HepG2 (cell line): Measurements from ENCODE around the gene MFSD2B. TPM values are rescaled to one million over a fixed set of nuclear protein-coding genes. Genes with fewer than 3 reads are reported as not detected.

Experiments
- ATAC-seq: fragments of 200-7000 bp; cut with Tn5 transposase; 3 replicates; pipeline ENCODE4 v1.9.1; 2020; ENCODE audit warnings: mild to moderate bottlenecking, moderate library complexity
- BruUV-seq: library from RNA; stranded (reverse); fragments of 400-500 nt; replicated peaks from 2 replicates; lab custom pipeline; 2021; lab: Mats Ljungman, UMichigan
- CTCF ChIA-PET: fragments of 300-600 bp; formaldehyde crosslinking; extraction: SDS; loops from one replicate; lab custom pipeline; 2021; ENCODE audit warnings: low total read pairs, inconsistent platforms, low intra/inter-chr PET ratio; lab: Yijun Ruan, JAX
- POLR2A ChIA-PET: fragments of 350-600 bp; sonication (Branson Sonifier 250); formaldehyde crosslinking; loops from one replicate; lab custom pipeline; 2020; ENCODE audit warnings: antibody characterized with exemption, inconsistent platforms; lab: Yijun Ruan, JAX
- DNase-seq: peaks from one replicate; pipeline ENCODE4 v3.0.0-alpha.2; 2015; ENCODE audit warnings: low spot score
- FAIRE-seq: peaks from 3 replicates; lab custom pipeline; 2011; peaks lifted over from hg19 to GRCh38; lab: Jason Lieb, UNC
- H2AFZ ChIP-seq: one replicate; pipeline ENCODE4 v1.6.1; 2011; ENCODE audit warnings: low read length, inconsistent platforms
- H3K27ac ChIP-seq: fragments of 300-600 bp; 3 replicates; pipeline ENCODE4 v1.8.0; 2011; ENCODE audit warnings: mixed run types, mild to moderate bottlenecking, mixed read lengths, low read length, inconsistent platforms; ENCODE audit not compliant: insufficient read depth; ENCODE audit errors: extremely low read length
- H3K27me3 ChIP-seq, 2 experiments: fragments of 200-600 bp in 1 of 2; 2 replicates in 1 of 2; 3 replicates in 1 of 2; pipeline versions ENCODE4 v1.6.0 to v1.8.0; 2011; ENCODE audit warnings: low read length in 2 of 2, mild to moderate bottlenecking in 2 of 2, moderate library complexity in 2 of 2, inconsistent platforms in 1 of 2; ENCODE audit not compliant: insufficient read depth in 2 of 2, control insufficient read depth in 1 of 2
- H3K36me3 ChIP-seq, 2 experiments: fragments of 200-600 bp in 1 of 2; replicated peaks in 1 of 2; 2 replicates in 1 of 2; 3 replicates in 1 of 2; pipeline versions ENCODE4 v1.5.1 to v1.8.0; 2011; ENCODE audit warnings: low read length in 2 of 2, inconsistent platforms in 1 of 2; ENCODE audit not compliant: insufficient read depth in 2 of 2, control insufficient read depth in 1 of 2
- H3K4me1 ChIP-seq: 2 replicates; pipeline ENCODE4 v1.5.1; 2012; ENCODE audit warnings: low read length, inconsistent platforms; ENCODE audit not compliant: insufficient read depth
- H3K4me2 ChIP-seq: 2 replicates; pipeline ENCODE4 v1.6.0; 2011; ENCODE audit warnings: low read depth, low read length, inconsistent platforms
- H3K4me3 ChIP-seq, 3 experiments: fragments of 200-600 bp in 1 of 3; sonication (generic), shearing (Covaris generic) in 1 of 3; replicated peaks in 1 of 3; 2 replicates each; pipeline ENCODE4 v1.5.1; 2011 to 2016; ENCODE audit warnings: low read length in 3 of 3, inconsistent platforms in 2 of 3, low read depth in 2 of 3, mild to moderate bottlenecking in 2 of 3, control low read depth in 1 of 3, mixed read lengths in 1 of 3; ENCODE audit not compliant: insufficient read depth in 1 of 3
- H3K79me2 ChIP-seq: one replicate; pipeline ENCODE4 v1.6.1; 2011; ENCODE audit warnings: low read length, inconsistent platforms; ENCODE audit not compliant: insufficient read depth
- H3K9ac ChIP-seq: 2 replicates; pipeline ENCODE4 v1.6.0; 2011; ENCODE audit warnings: mild to moderate bottlenecking, low read depth, low read length, inconsistent platforms; ENCODE audit not compliant: insufficient read depth
- H3K9me3 ChIP-seq: 2 replicates; pipeline ENCODE4 v1.5.1; 2012; ENCODE audit warnings: mild to moderate bottlenecking, low read length
- H4K20me1 ChIP-seq: 2 replicates; pipeline ENCODE4 v1.6.0; 2011; ENCODE audit warnings: inconsistent platforms, mild to moderate bottlenecking, low read length, moderate library complexity; ENCODE audit not compliant: insufficient read depth
- AKAP8 ChIP-seq: sonication (generic); formaldehyde crosslinking; IDR thresholded peaks from 2 replicates; pipeline ENCODE4 v1.5.1; 2020; ENCODE audit warnings: mild to moderate bottlenecking, missing genetic modification reagents
- CBFB ChIP-seq: sonication (generic); formaldehyde crosslinking; IDR thresholded peaks from 2 replicates; pipeline ENCODE4 v1.4.0; 2020; ENCODE audit warnings: missing genetic modification reagents
- CHD4 ChIP-seq: fragments of 200-600 bp; sonication (generic); IDR thresholded peaks from 2 replicates; pipeline ENCODE4 v1.7.0; 2017; ENCODE audit warnings: mild to moderate bottlenecking, low read length, borderline replicate concordance
- PCBP1 ChIP-seq: fragments of 200-400 bp; formaldehyde crosslinking; IDR thresholded peaks from 2 replicates; pipeline ENCODE4 v1.6.1; 2017; ENCODE audit warnings: mild to moderate bottlenecking, low read depth, low read length, borderline replicate concordance
- TRIM24 ChIP-seq: sonication (generic); formaldehyde crosslinking; IDR thresholded peaks from 2 replicates; pipeline ENCODE4 v1.8.0; 2022; ENCODE audit warnings: mild to moderate bottlenecking, missing genetic modification reagents
- ZNF629 ChIP-seq: sonication (generic); formaldehyde crosslinking; conservative IDR thresholded peaks from 2 replicates; pipeline ENCODE4 v1.5.0; 2020; ENCODE audit warnings: missing genetic modification reagents
- ZNF747 ChIP-seq: sonication (generic); formaldehyde crosslinking; IDR thresholded peaks from 2 replicates; pipeline ENCODE4 v1.8.1; 2023; ENCODE audit warnings: missing genetic modification reagents, mild to moderate bottlenecking, borderline replicate concordance
- ZSCAN21 ChIP-seq: sonication (generic); formaldehyde crosslinking; IDR thresholded peaks from 2 replicates; pipeline ENCODE4 v1.8.0; 2022; ENCODE audit warnings: mild to moderate bottlenecking, missing genetic modification reagents, moderate library complexity, borderline replicate concordance
- WGBS: methylation state at CpG from one replicate; pipeline ENCODE4 v1.1.6; 2017; ENCODE audit warnings: low lambda C conversion rate; 5-methylcytosine and 5-hydroxymethylcytosine counted together
- in situ Hi-C: cut with HindIII; loops from 2 replicates; pipeline ENCODE4 v1.10.0; 2017; ENCODE audit warnings: low pct_unique_long_range_greater_than_20kb; ENCODE audit not compliant: extremely low pct_ligation_motif_present
- intact Hi-C: fragments of 100-400 bp; cut with micrococcal nuclease; formaldehyde crosslinking; loops from one replicate; pipeline ENCODE4 v1.10.0; 2022; ENCODE audit not compliant: unreplicated experiment
- polyA plus RNA-seq, 8 experiments: library from polyadenylated mRNA; depleted of rRNA in 3 of 8; stranded (reverse) in 7 of 8; unstranded in 1 of 8; fragments of >200 nt; fragmentation: Illumina TruSeq in 4 of 8; extraction: Trizol in 4 of 8; gene quantifications; 2 replicates each; pipeline versions ENCODE4 v1.2.1 to v1.2.3, GENCODE V29; 2011 to 2016; ENCODE audit warnings: low read depth in 4 of 8, missing spikeins in 1 of 8, mixed read lengths in 1 of 8; ENCODE audit not compliant: insufficient read depth in 1 of 8
- total RNA-seq, 5 experiments: library from RNA; depleted of rRNA; stranded (reverse); fragments of >200 nt; fragmentation: Illumina TruSeq; extraction: Trizol; gene quantifications; 2 replicates each; pipeline ENCODE4 v1.2.3, GENCODE V29; 2016; ENCODE audit warnings: low read depth in 1 of 5
- TF ChIP-seq, protein P1 (sequence below): IDR thresholded peaks from 2 replicates; pipeline ENCODE4 v1.6.1; 2018; ENCODE audit warnings: missing genetic modification reagents, mild to moderate bottlenecking, missing compliant biosample characterization
- TF ChIP-seq, protein P2 (sequence below), 2 experiments: sonication (generic) in 1 of 2; formaldehyde crosslinking in 1 of 2; IDR thresholded peaks; 2 replicates each; pipeline versions ENCODE4 v1.4.0 to v1.6.1; 2016 to 2020; ENCODE audit warnings: borderline replicate concordance in 1 of 2, low read depth in 1 of 2, mild to moderate bottlenecking in 1 of 2, missing genetic modification reagents in 1 of 2
- TF ChIP-seq, protein P3 (sequence below): sonication (generic); formaldehyde crosslinking; IDR thresholded peaks from 2 replicates; pipeline ENCODE4 v1.4.0; 2020; ENCODE audit warnings: missing genetic modification reagents, borderline replicate concordance

The MFSD2B gene
- total and polyA plus RNA-seq, 2 of the 13 experiments (the other 11 are each of a cell fraction or from before 2014, with no cell fraction given), result 0.21 to 0.93 TPM

DNA sequence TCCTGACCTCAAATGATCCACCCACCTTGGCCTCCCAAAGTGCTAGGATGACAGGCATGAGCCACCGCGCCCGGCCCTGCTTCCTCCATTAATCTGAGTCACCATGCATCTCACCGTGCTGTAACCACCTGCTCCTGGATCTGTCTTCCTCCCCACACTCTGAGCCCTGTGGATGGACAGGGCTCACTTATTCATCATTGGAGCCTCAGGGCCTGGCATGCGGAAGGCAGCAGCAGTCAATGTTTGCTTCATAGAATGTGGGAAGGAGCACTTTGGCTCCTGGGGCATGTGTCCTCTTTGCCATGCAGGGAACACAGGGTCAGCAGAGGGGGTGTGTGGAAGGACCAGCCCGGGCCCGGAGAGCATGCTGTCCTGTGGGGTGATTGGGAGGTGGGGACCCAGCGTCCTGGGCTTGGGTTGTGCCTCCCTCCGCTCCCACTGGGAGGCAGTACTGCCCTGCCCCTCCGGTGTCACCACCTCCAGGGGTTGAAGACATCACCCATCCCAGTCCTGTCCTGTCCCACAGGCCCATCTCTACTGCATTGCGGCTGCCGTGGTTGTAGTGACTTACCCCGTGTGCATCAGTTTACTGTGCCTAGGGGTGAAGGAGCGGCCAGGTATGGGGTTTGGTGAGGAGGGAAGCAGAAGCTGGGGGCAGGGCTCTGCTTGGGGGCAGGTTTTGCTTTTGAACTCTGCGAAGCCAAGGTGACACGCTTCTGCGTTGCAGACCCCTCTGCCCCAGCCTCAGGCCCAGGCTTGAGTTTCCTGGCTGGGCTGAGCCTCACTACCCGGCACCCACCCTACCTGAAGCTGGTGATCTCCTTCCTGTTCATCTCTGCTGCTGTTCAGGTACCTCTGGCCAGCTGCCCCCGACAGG, 11.5 kb downstream of the MFSD2B start:
- no peaks in the 10 kb centered on the region for H3K9me3 ChIP-seq
- H3K36me3 ChIP-seq, result peaks cover 3 to 15% of the 10 kb centered on the region in 2 experiments; a peak in 3 of 5 replicates
- H3K9ac ChIP-seq, result no peak overlapping the region
- WGBS, result 70% methylated on average over 17 of the region's 19 CpGs
- DNase-seq (peak; percentile 61), ATAC-seq (peak; percentile 84), FAIRE-seq (peak; percentile 76)
- CTCF ChIA-PET, result interaction anchor here (1.3 to 3.4 kb wide), 3 partner anchors 39 to 143 kb away, joined by 8 to 37 read pairs (median 36); partner anchors contain the start of gene TP53I3
- peak overlapping the region; percentile 41 for H3K27ac ChIP-seq
- H3K4me1 ChIP-seq, result peaks cover 44% of the 10 kb centered on the region
- H4K20me1 ChIP-seq, result no peaks in the 10 kb centered on the region
- in situ Hi-C loops, result loop anchor here (5.0 to 10.0 kb wide), 2 partner anchors 41 to 143 kb away; no protein-coding TSS in a partner anchor
- intact Hi-C loops, result loop anchor here (1.0 kb wide), 4 partner anchors 26 to 143 kb away; partner anchors contain the start of genes TP53I3 and WDCP
- POLR2A ChIA-PET, result interaction anchor here (1.1 to 3.5 kb wide), 8 partner anchors 24 to 94 kb away, joined by 4 to 23 read pairs (median 13); partner anchors contain the start of genes ATAD2B, SF3B6, TP53I3 and WDCP
- no peak overlapping the region for H2AFZ ChIP-seq
- BruUV-seq, result no TSS peak
- H3K79me2 ChIP-seq, result no peaks in the 10 kb centered on the region
- H3K4me3 ChIP-seq, result no peak overlapping the region
- H3K27me3 ChIP-seq, result no peaks in the 10 kb centered on the region
- no peak overlapping the region for H3K4me2 ChIP-seq
- no peak for TF ChIP-seq ZNF747 (CRISPR knock-in tag)
- 0 out of 2 replicates have a peak, but pooled peaks have one; percentile 22 for TF ChIP-seq CBFB (CRISPR knock-in tag)
- TF ChIP-seq AKAP8 (CRISPR knock-in tag), result no peak
- no peak for TF ChIP-seq CHD4
- no peak for TF ChIP-seq PCBP1
- no peak for TF ChIP-seq TRIM24 (CRISPR knock-in tag)
- no peak for TF ChIP-seq ZNF629 (CRISPR knock-in tag)
- TF ChIP-seq, protein P1, sequence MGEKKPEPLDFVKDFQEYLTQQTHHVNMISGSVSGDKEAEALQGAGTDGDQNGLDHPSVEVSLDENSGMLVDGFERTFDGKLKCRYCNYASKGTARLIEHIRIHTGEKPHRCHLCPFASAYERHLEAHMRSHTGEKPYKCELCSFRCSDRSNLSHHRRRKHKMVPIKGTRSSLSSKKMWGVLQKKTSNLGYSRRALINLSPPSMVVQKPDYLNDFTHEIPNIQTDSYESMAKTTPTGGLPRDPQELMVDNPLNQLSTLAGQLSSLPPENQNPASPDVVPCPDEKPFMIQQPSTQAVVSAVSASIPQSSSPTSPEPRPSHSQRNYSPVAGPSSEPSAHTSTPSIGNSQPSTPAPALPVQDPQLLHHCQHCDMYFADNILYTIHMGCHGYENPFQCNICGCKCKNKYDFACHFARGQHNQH, result peak; percentile 57; the same call in 1 of the 2 replicates
- TF ChIP-seq ZSCAN21 (CRISPR knock-in tag), result no peak
- TF ChIP-seq, protein P2, sequence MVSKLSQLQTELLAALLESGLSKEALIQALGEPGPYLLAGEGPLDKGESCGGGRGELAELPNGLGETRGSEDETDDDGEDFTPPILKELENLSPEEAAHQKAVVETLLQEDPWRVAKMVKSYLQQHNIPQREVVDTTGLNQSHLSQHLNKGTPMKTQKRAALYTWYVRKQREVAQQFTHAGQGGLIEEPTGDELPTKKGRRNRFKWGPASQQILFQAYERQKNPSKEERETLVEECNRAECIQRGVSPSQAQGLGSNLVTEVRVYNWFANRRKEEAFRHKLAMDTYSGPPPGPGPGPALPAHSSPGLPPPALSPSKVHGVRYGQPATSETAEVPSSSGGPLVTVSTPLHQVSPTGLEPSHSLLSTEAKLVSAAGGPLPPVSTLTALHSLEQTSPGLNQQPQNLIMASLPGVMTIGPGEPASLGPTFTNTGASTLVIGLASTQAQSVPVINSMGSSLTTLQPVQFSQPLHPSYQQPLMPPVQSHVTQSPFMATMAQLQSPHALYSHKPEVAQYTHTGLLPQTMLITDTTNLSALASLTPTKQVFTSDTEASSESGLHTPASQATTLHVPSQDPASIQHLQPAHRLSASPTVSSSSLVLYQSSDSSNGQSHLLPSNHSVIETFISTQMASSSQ (IDR thresholded peaks at IDR 0.05; ENCODE audit: low read depth), result no peak
- TF ChIP-seq, protein P2 (CRISPR knock-in tag; IDR thresholded peaks at IDR 0.05; ENCODE audit: borderline replicate concordance), result no peak
- TF ChIP-seq, protein P3, sequence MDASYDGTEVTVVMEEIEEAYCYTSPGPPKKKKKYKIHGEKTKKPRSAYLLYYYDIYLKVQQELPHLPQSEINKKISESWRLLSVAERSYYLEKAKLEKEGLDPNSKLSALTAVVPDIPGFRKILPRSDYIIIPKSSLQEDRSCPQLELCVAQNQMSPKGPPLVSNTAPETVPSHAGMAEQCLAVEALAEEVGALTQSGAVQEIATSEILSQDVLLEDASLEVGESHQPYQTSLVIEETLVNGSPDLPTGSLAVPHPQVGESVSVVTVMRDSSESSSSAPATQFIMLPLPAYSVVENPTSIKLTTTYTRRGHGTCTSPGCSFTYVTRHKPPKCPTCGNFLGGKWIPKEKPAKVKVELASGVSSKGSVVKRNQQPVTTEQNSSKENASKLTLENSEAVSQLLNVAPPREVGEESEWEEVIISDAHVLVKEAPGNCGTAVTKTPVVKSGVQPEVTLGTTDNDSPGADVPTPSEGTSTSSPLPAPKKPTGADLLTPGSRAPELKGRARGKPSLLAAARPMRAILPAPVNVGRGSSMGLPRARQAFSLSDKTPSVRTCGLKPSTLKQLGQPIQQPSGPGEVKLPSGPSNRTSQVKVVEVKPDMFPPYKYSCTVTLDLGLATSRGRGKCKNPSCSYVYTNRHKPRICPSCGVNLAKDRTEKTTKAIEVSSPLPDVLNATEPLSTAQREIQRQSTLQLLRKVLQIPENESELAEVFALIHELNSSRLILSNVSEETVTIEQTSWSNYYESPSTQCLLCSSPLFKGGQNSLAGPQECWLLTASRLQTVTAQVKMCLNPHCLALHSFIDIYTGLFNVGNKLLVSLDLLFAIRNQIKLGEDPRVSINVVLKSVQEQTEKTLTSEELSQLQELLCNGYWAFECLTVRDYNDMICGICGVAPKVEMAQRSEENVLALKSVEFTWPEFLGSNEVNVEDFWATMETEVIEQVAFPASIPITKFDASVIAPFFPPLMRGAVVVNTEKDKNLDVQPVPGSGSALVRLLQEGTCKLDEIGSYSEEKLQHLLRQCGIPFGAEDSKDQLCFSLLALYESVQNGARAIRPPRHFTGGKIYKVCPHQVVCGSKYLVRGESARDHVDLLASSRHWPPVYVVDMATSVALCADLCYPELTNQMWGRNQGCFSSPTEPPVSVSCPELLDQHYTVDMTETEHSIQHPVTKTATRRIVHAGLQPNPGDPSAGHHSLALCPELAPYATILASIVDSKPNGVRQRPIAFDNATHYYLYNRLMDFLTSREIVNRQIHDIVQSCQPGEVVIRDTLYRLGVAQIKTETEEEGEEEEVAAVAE (CRISPR knock-in tag), result no peak
